IMR-90 (cell line): ENCODE results near the gene ZDHHC11B. TPM values are rescaled to one million over a fixed set of nuclear protein-coding genes. Genes with fewer than 3 reads are reported as not detected.

Experiments used
- ATAC-seq: fragments of 200-7000 bp; cut with Tn5 transposase; 2 replicates; pipeline ENCODE4 v1.9.1; 2020; ENCODE audit warnings: low read depth, mild to moderate bottlenecking, moderate library complexity
- BruUV-seq: library from RNA; stranded (reverse); fragments of 400-500 nt; replicated peaks from 2 replicates; lab custom pipeline; 2021; lab: Mats Ljungman, UMichigan
- CTCF ChIA-PET: fragments of 300-600 bp; formaldehyde crosslinking; extraction: SDS; loops from one replicate; lab custom pipeline; 2021; ENCODE audit warnings: antibody characterized with exemption; lab: Yijun Ruan, JAX
- POLR2A ChIA-PET: fragments of 300-600 bp; sonication (Branson Sonifier 250); formaldehyde crosslinking; loops from one replicate; lab custom pipeline; 2022; ENCODE audit warnings: antibody characterized with exemption; ENCODE audit not compliant: unreplicated experiment; lab: Charles Lee
- DNase-seq: peaks from one replicate; pipeline ENCODE4 v3.0.0; 2013
- H2AFZ ChIP-seq: replicated peaks from 2 replicates; pipeline ENCODE3; 2013; ENCODE audit warnings: low read length, mild to moderate bottlenecking; ENCODE audit not compliant: poor library complexity
- H2AK5ac ChIP-seq: 2 replicates; pipeline ENCODE4 v1.6.1; 2013; ENCODE audit warnings: low read depth, low read length, inconsistent platforms
- H2AK9ac ChIP-seq: replicated peaks from 2 replicates; pipeline ENCODE3; 2013; ENCODE audit warnings: mild to moderate bottlenecking, low read depth, low read length, moderate library complexity; ENCODE audit not compliant: poor library complexity
- H2BK120ac ChIP-seq: 2 replicates; pipeline ENCODE4 v1.6.1; 2013; ENCODE audit warnings: low read depth, low read length, inconsistent platforms
- H2BK15ac ChIP-seq: 3 replicates; pipeline ENCODE4 v1.6.1; 2013; ENCODE audit warnings: low read depth, low read length, inconsistent platforms
- H2BK20ac ChIP-seq: 2 replicates; pipeline ENCODE4 v1.6.1; 2013; ENCODE audit warnings: low read depth, mild to moderate bottlenecking, inconsistent platforms, low read length, moderate library complexity
- H2BK5ac ChIP-seq: 2 replicates; pipeline ENCODE4 v1.6.1; 2013; ENCODE audit warnings: mild to moderate bottlenecking, low read depth, low read length, inconsistent platforms; ENCODE audit not compliant: poor library complexity, severe bottlenecking
- H3K14ac ChIP-seq: replicated peaks from 2 replicates; pipeline ENCODE4 v1.6.1; 2013; ENCODE audit warnings: low read depth, low read length, inconsistent platforms
- H3K18ac ChIP-seq: 2 replicates; pipeline ENCODE4 v1.6.1; 2013; ENCODE audit warnings: low read depth, low read length, control low read depth
- H3K23ac ChIP-seq: 2 replicates; pipeline ENCODE4 v1.6.1; 2013; ENCODE audit warnings: low read depth, low read length, inconsistent platforms
- H3K27ac ChIP-seq: 2 replicates; pipeline ENCODE4 v1.5.1; 2013; ENCODE audit warnings: mild to moderate bottlenecking, control low read depth, low read length; ENCODE audit not compliant: insufficient read depth
- H3K27me3 ChIP-seq: 2 replicates; pipeline ENCODE4 v1.6.1; 2013; ENCODE audit warnings: low read length; ENCODE audit not compliant: control insufficient read depth, insufficient read depth
- H3K36me3 ChIP-seq: 2 replicates; pipeline ENCODE4 v1.6.1; 2013; ENCODE audit warnings: low read length, mixed read lengths; ENCODE audit not compliant: control insufficient read depth, insufficient read depth
- H3K4ac ChIP-seq: 2 replicates; pipeline ENCODE4 v1.6.1; 2013; ENCODE audit warnings: low read depth, low read length, inconsistent platforms
- H3K4me1 ChIP-seq: 2 replicates; pipeline ENCODE4 v1.6.1; 2013; ENCODE audit warnings: low read length, mixed read lengths; ENCODE audit not compliant: control insufficient read depth, insufficient read depth
- H3K4me2 ChIP-seq: 2 replicates; pipeline ENCODE4 v1.6.1; 2013; ENCODE audit warnings: low read depth, mild to moderate bottlenecking, control low read depth, low read length, moderate library complexity
- H3K4me3 ChIP-seq: 2 replicates; pipeline ENCODE4 v1.5.1; 2013; ENCODE audit warnings: low read depth, mild to moderate bottlenecking, control low read depth, low read length, moderate library complexity; ENCODE audit not compliant: insufficient read depth
- H3K56ac ChIP-seq: 2 replicates; pipeline ENCODE4 v1.6.1; 2013; ENCODE audit warnings: low read length, inconsistent platforms; ENCODE audit not compliant: insufficient read depth; ENCODE audit errors: extremely low read depth
- H3K79me1 ChIP-seq, 2 experiments: 2 replicates each; pipeline ENCODE4 v1.6.1; 2013; ENCODE audit warnings: low read length in 2 of 2, inconsistent platforms in 1 of 2, low read depth in 1 of 2
- H3K9ac ChIP-seq: 2 replicates; pipeline ENCODE4 v1.6.1; 2013; ENCODE audit warnings: low read depth, low read length, control low read depth
- H3K9me1 ChIP-seq: 2 replicates; pipeline ENCODE4 v1.6.1; 2013; ENCODE audit warnings: low read length, inconsistent platforms; ENCODE audit not compliant: insufficient read depth
- H3K9me3 ChIP-seq: 2 replicates; pipeline ENCODE4 v1.6.1; 2013; ENCODE audit warnings: low read length; ENCODE audit not compliant: control insufficient read depth, insufficient read depth
- H4K20me1 ChIP-seq: 2 replicates; pipeline ENCODE4 v1.6.1; 2013; ENCODE audit warnings: low read length, inconsistent platforms; ENCODE audit not compliant: insufficient read depth
- H4K5ac ChIP-seq: 2 replicates; pipeline ENCODE4 v1.6.1; 2013; ENCODE audit warnings: mild to moderate bottlenecking, low read depth, low read length, control low read depth
- H4K8ac ChIP-seq, 2 experiments: 2 replicates each; pipeline ENCODE4 v1.6.1; 2013; ENCODE audit warnings: low read depth in 2 of 2, low read length in 2 of 2, control low read depth in 1 of 2, inconsistent platforms in 1 of 2
- H4K91ac ChIP-seq: 2 replicates; pipeline ENCODE4 v1.6.1; 2013; ENCODE audit warnings: low read depth, low read length, inconsistent platforms; ENCODE audit not compliant: insufficient read depth
- NFE2L2 ChIP-seq: fragments of 150-350 bp; IDR thresholded peaks from 2 replicates; pipeline ENCODE4 v1.6.1; 2016; ENCODE audit warnings: low read depth, mild to moderate bottlenecking, low read length
- POLR2A ChIP-seq: IDR thresholded peaks from 2 replicates; pipeline ENCODE4 v1.6.1; 2012; ENCODE audit warnings: mild to moderate bottlenecking, low read depth, low read length
- RFX5 ChIP-seq: IDR thresholded peaks from 2 replicates; pipeline ENCODE4 v1.8.0; 2012; ENCODE audit warnings: low read depth, mild to moderate bottlenecking, low read length, moderate library complexity
- SMC3 ChIP-seq: fragments of 150-350 bp; IDR thresholded peaks from 2 replicates; pipeline ENCODE4 v1.6.1; 2016; ENCODE audit warnings: low read depth, mild to moderate bottlenecking, antibody characterized with exemption, low read length, moderate library complexity
- WGBS, 2 experiments: methylation state at CpG; one replicate each; pipeline versions ENCODE4 v1.1.5 to v1.1.7; 2013; ENCODE audit warnings: missing lambda C conversion rate in 2 of 2; ENCODE audit not compliant: insufficient read length in 1 of 2; ENCODE audit errors: extremely low coverage in 2 of 2; 5-methylcytosine and 5-hydroxymethylcytosine counted together
- dilution Hi-C: fragments of 300-500 bp; cut with HindIII; formaldehyde crosslinking; loops from one replicate; pipeline ENCODE4 v1.14.3; 2018; ENCODE audit warnings: low sequenced_read_pairs; ENCODE audit not compliant: unreplicated experiment
- in situ Hi-C: fragments of 300-500 bp; cut with MboI; formaldehyde crosslinking; loops from 3 replicates; pipeline ENCODE4 v1.14.3; 2019; ENCODE audit warnings: low sequenced_read_pairs, inconsistent platforms, mixed read lengths
- intact Hi-C: fragments of 100-400 bp; cut with micrococcal nuclease; formaldehyde crosslinking; loops from 2 replicates; pipeline ENCODE4 v1.10.0; 2022
- polyA plus RNA-seq, 3 experiments: library from polyadenylated mRNA; depleted of rRNA; stranded (reverse); fragments of >200 nt; gene quantifications; 2 replicates each; pipeline ENCODE4 v1.2.3, GENCODE V29; 2012; ENCODE audit warnings: low replicate concordance in 1 of 3
- total RNA-seq: library from RNA; depleted of rRNA; stranded (reverse); fragments of >200 nt; gene quantifications from 2 replicates; pipeline ENCODE4 v1.2.3, GENCODE V29; 2012
- TF ChIP-seq, protein P1 (sequence below): conservative IDR thresholded peaks from 2 replicates; pipeline ENCODE4 v1.5.1; 2012; ENCODE audit warnings: mild to moderate bottlenecking, low read depth, low read length, improper control_type of control experiment

Gene ZDHHC11B
- total and polyA plus RNA-seq, 2 of the 4 experiments (the other 2 are of a cell fraction): 0.12 TPM; not detected in 1

- intact Hi-C loops: no loop called here
- no peak overlapping the region for H3K23ac ChIP-seq
- H3K56ac ChIP-seq: no peak overlapping the region
- no peaks in the 10 kb centered on the region for H4K20me1 ChIP-seq
- no peak overlapping the region for H2BK15ac ChIP-seq
- H3K9me3 ChIP-seq: no peaks in the 10 kb centered on the region
- H4K5ac ChIP-seq: no peak overlapping the region
- no peak overlapping the region for H3K27ac ChIP-seq
- H3K4me3 ChIP-seq: no peak overlapping the region
- H3K4me1 ChIP-seq: no peaks in the 10 kb centered on the region; the same call in 1 of the 2 replicates
- TF ChIP-seq POLR2A (no peak), NFE2L2 (no peak), RFX5 (no peak), SMC3 (peak; percentile 26; the same call in 1 of the 2 replicates)
- TF ChIP-seq, protein P1, sequence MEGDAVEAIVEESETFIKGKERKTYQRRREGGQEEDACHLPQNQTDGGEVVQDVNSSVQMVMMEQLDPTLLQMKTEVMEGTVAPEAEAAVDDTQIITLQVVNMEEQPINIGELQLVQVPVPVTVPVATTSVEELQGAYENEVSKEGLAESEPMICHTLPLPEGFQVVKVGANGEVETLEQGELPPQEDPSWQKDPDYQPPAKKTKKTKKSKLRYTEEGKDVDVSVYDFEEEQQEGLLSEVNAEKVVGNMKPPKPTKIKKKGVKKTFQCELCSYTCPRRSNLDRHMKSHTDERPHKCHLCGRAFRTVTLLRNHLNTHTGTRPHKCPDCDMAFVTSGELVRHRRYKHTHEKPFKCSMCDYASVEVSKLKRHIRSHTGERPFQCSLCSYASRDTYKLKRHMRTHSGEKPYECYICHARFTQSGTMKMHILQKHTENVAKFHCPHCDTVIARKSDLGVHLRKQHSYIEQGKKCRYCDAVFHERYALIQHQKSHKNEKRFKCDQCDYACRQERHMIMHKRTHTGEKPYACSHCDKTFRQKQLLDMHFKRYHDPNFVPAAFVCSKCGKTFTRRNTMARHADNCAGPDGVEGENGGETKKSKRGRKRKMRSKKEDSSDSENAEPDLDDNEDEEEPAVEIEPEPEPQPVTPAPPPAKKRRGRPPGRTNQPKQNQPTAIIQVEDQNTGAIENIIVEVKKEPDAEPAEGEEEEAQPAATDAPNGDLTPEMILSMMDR: peak; percentile 44
- no peaks in the 10 kb centered on the region for H3K79me1 ChIP-seq
- no peaks in the 10 kb centered on the region for H3K9me1 ChIP-seq
- H2BK120ac ChIP-seq: no peak overlapping the region
- H3K14ac ChIP-seq: no peak overlapping the region
- no peak overlapping the region for H3K4me2 ChIP-seq
- ChIA-PET POLR2A (no interaction called here), CTCF (interaction anchor here (1.0 to 1.4 kb wide), 2 partner anchors 221 to 234 kb away, joined by 3 read pairs; no protein-coding TSS in a partner anchor)
- ATAC-seq (no peak), DNase-seq (no peak)
- H3K18ac ChIP-seq: no peak overlapping the region
- no peak overlapping the region for H3K4ac ChIP-seq
- peaks cover 12% of the 10 kb centered on the region; the same call in 1 of the 2 replicates for H3K27me3 ChIP-seq
- no peak overlapping the region for H2AK9ac ChIP-seq
- H3K36me3 ChIP-seq: no peaks in the 10 kb centered on the region; the same call in 1 of the 2 replicates
- dilution Hi-C loops: no loop called here
- H2AFZ ChIP-seq: no peak overlapping the region
- no peak overlapping the region for H2BK20ac ChIP-seq
- no peak overlapping the region for H4K91ac ChIP-seq
- in situ Hi-C loops: no loop called here
- H4K8ac ChIP-seq: no peak overlapping the region
- no peak overlapping the region for H2AK5ac ChIP-seq
- WGBS, 2 experiments: 48% methylated on average over 7 of the region's 40 CpGs; no CpG with 5 or more reads in 1 of the 2 experiments
- no TSS peak for BruUV-seq
- no peak overlapping the region for H2BK5ac ChIP-seq
- no peak overlapping the region for H3K9ac ChIP-seq
These were observed 115.3 kb downstream of the ZDHHC11B start for GRCh38 chr5:669111-669841.
